Measurements from ENCODE around the gene CCDC181.

Gene CCDC181

GRCh38 chr1:169392406-169392805 lies 34.9 kb downstream of the CCDC181 start:
- TF ChIP-seq CREB1 (IDR thresholded peaks at IDR 0.05; ENCODE audit: low read depth): no peak
- TF ChIP-seq USF1 (IDR thresholded peaks at IDR 0.05): no peak
- no peak for TF ChIP-seq FOXM1 (IDR thresholded peaks at IDR 0.05; ENCODE audit: borderline replicate concordance, low read depth)
- TF ChIP-seq TEAD4 (IDR thresholded peaks at IDR 0.05): no peak
- no peak for TF ChIP-seq REST (IDR thresholded peaks at IDR 0.05; ENCODE audit: low read depth)
- TF ChIP-seq MAX (IDR thresholded peaks at IDR 0.05): no peak
- no peak for TF ChIP-seq TAF1 (IDR thresholded peaks at IDR 0.05; ENCODE audit: low read depth)
- TF ChIP-seq EGR1 (IDR thresholded peaks at IDR 0.05): no peak
- TF ChIP-seq EP300 (IDR thresholded peaks at IDR 0.05; ENCODE audit: borderline replicate concordance): no peak
- TF ChIP-seq RAD21 (IDR thresholded peaks at IDR 0.05; ENCODE audit: low read depth): no peak
- TF ChIP-seq TCF12 (IDR thresholded peaks at IDR 0.05; ENCODE audit: low read depth): no peak
- no peak for TF ChIP-seq CEBPB (IDR thresholded peaks at IDR 0.05)
- TF ChIP-seq YY1 (IDR thresholded peaks at IDR 0.05; ENCODE audit: low read depth): no peak

GRCh38 chr1:169390303-169390702 lies 37.0 kb downstream of the CCDC181 start:
- TF ChIP-seq NFIC (IDR thresholded peaks at IDR 0.05): no peak
- no peak for TF ChIP-seq EP300 (IDR thresholded peaks at IDR 0.05; ENCODE audit: borderline replicate concordance)
- no peak for TF ChIP-seq YY1 (IDR thresholded peaks at IDR 0.05; ENCODE audit: low read depth)
- no peak for TF ChIP-seq TAF1 (IDR thresholded peaks at IDR 0.05; ENCODE audit: low read depth)
- no peak for TF ChIP-seq RAD21 (IDR thresholded peaks at IDR 0.05; ENCODE audit: low read depth)
- TF ChIP-seq EGR1 (IDR thresholded peaks at IDR 0.05): no peak
- no peak for TF ChIP-seq MAX (IDR thresholded peaks at IDR 0.05)
- TF ChIP-seq TEAD4 (IDR thresholded peaks at IDR 0.05): no peak
- TF ChIP-seq CREB1 (IDR thresholded peaks at IDR 0.05; ENCODE audit: low read depth): no peak
- no peak for TF ChIP-seq TCF12 (IDR thresholded peaks at IDR 0.05; ENCODE audit: low read depth)

- TF ChIP-seq REST (IDR thresholded peaks at IDR 0.05; ENCODE audit: low read depth) (no peak), RAD21 (IDR thresholded peaks at IDR 0.05; ENCODE audit: low read depth) (no peak), TCF12 (IDR thresholded peaks at IDR 0.05; ENCODE audit: low read depth) (no peak), TEAD4 (IDR thresholded peaks at IDR 0.05) (no peak)
These were observed 39.9 kb downstream of the CCDC181 start for GRCh38 chr1:169387399-169387798.

GRCh38 chr1:169383449-169383848 lies 43.8 kb downstream of the CCDC181 start:
- no peak for TF ChIP-seq EGR1 (IDR thresholded peaks at IDR 0.05)
- TF ChIP-seq FOXM1 (IDR thresholded peaks at IDR 0.05; ENCODE audit: borderline replicate concordance, low read depth): no peak

- TF ChIP-seq FOXM1 (IDR thresholded peaks at IDR 0.05; ENCODE audit: borderline replicate concordance, low read depth) (no peak), REST (IDR thresholded peaks at IDR 0.05; ENCODE audit: low read depth) (no peak), CREB1 (IDR thresholded peaks at IDR 0.05; ENCODE audit: low read depth) (no peak)
These were observed 46.1 kb downstream of the CCDC181 start for GRCh38 chr1:169381162-169381561.

- TF ChIP-seq NFIC (IDR thresholded peaks at IDR 0.05): no peak
- no peak for TF ChIP-seq TCF12 (IDR thresholded peaks at IDR 0.05; ENCODE audit: low read depth)
- TF ChIP-seq EGR1 (IDR thresholded peaks at IDR 0.05): no peak
- TF ChIP-seq EP300 (IDR thresholded peaks at IDR 0.05; ENCODE audit: borderline replicate concordance): no peak
These were observed 55.9 kb downstream of the CCDC181 start for GRCh38 chr1:169371404-169371803.

All from Ishikawa (cell line).